Osteoblast (primary cell): ENCODE data around the gene ABLIM2. TPM values are rescaled to one million over a fixed set of nuclear protein-coding genes. Genes with fewer than 3 reads are reported as not detected.
A peak's percentile ranks its signal among the peaks of the same experiment; 100 is the strongest.

Source experiments
- DNase-seq: peaks from one replicate; pipeline ENCODE4 v3.0.0; 2011; ENCODE audit warnings: low spot score, mixed read lengths; ENCODE audit not compliant: insufficient read length; ENCODE audit errors: missing footprints
- H2AFZ ChIP-seq: 2 replicates; pipeline ENCODE4 v1.6.0; 2011; ENCODE audit warnings: mild to moderate bottlenecking, low read length
- H3K27ac ChIP-seq: 2 replicates; pipeline ENCODE4 v1.5.1; 2011; ENCODE audit warnings: mild to moderate bottlenecking, low read depth, low read length, moderate library complexity
- H3K27me3 ChIP-seq: 2 replicates; pipeline ENCODE4 v1.6.0; 2012; ENCODE audit warnings: mild to moderate bottlenecking, control low read depth, inconsistent platforms, low read length, moderate library complexity; ENCODE audit not compliant: insufficient read depth
- H3K36me3 ChIP-seq: 2 replicates; pipeline ENCODE4 v1.5.1; 2011; ENCODE audit warnings: mild to moderate bottlenecking, low read length, control low read depth, moderate library complexity; ENCODE audit not compliant: insufficient read depth
- H3K4me1 ChIP-seq: 2 replicates; pipeline ENCODE4 v1.5.1; 2011; ENCODE audit warnings: mild to moderate bottlenecking, low read length, control low read depth, moderate library complexity; ENCODE audit not compliant: insufficient read depth
- H3K4me2 ChIP-seq: 2 replicates; pipeline ENCODE4 v1.6.0; 2011; ENCODE audit warnings: mild to moderate bottlenecking, low read length; ENCODE audit not compliant: insufficient read depth
- H3K4me3 ChIP-seq: fragments of 200-600 bp; sonication (generic); 3 replicates; pipeline ENCODE4 v1.5.1; 2012; ENCODE audit warnings: mild to moderate bottlenecking, low read length, inconsistent platforms; ENCODE audit not compliant: insufficient read depth
- H3K79me2 ChIP-seq: 2 replicates; pipeline ENCODE4 v1.6.0; 2012; ENCODE audit warnings: mild to moderate bottlenecking, low read length, control low read depth, inconsistent platforms; ENCODE audit not compliant: insufficient read depth
- H3K9me3 ChIP-seq: 2 replicates; pipeline ENCODE4 v1.5.1; 2011; ENCODE audit warnings: low read depth, low read length, control low read depth
- H4K20me1 ChIP-seq: 2 replicates; pipeline ENCODE4 v1.6.0; 2012; ENCODE audit warnings: mild to moderate bottlenecking, low read length, control low read depth; ENCODE audit not compliant: insufficient read depth
- total RNA-seq: library from RNA; depleted of rRNA; stranded (reverse); fragments of >200 nt; gene quantifications from 2 replicates; pipeline ENCODE4 v1.2.3, GENCODE V29; 2012
- TF ChIP-seq, protein P1 (sequence below): IDR thresholded peaks from 2 replicates; pipeline ENCODE4 v1.5.1; 2011; ENCODE audit warnings: mild to moderate bottlenecking, low read depth, low read length, moderate library complexity; ENCODE audit errors: extremely low read depth

The ABLIM2 gene
- total RNA-seq, 1 donor, result 0.36 TPM

DNA sequence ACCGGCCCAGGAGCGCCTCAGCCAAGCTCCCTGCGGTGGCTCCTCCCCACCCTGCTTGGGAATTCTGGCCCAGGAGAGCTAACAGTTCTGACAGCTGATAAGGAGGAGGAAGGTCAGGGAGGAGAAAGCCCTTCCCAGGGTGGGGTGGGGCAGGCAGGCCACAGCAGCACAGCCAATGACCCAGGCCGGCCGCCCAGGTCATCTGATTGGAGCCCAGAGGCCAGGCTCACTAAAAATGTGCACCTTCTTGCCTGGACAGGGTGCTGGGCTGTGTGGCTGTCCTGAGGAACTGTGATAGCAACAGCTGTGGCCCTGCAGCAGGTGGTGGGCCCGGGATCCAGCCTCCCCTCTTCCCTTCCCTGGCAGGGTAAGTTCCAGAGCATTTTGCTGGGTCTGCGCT, 23.2 kb upstream of the ABLIM2 start:
- Histone ChIP-seq H3K27me3 (no peaks in the 10 kb centered on the region), H3K9me3 (no peaks in the 10 kb centered on the region), H3K4me2 (no peak overlapping the region), H3K4me3 (no peak overlapping the region), H3K27ac (no peak overlapping the region), H3K79me2 (no peaks in the 10 kb centered on the region), H3K36me3 (no peaks in the 10 kb centered on the region), H2AFZ (no peak overlapping the region), H4K20me1 (no peaks in the 10 kb centered on the region), H3K4me1 (peaks cover 35% of the 10 kb centered on the region)
- TF ChIP-seq, protein P1, sequence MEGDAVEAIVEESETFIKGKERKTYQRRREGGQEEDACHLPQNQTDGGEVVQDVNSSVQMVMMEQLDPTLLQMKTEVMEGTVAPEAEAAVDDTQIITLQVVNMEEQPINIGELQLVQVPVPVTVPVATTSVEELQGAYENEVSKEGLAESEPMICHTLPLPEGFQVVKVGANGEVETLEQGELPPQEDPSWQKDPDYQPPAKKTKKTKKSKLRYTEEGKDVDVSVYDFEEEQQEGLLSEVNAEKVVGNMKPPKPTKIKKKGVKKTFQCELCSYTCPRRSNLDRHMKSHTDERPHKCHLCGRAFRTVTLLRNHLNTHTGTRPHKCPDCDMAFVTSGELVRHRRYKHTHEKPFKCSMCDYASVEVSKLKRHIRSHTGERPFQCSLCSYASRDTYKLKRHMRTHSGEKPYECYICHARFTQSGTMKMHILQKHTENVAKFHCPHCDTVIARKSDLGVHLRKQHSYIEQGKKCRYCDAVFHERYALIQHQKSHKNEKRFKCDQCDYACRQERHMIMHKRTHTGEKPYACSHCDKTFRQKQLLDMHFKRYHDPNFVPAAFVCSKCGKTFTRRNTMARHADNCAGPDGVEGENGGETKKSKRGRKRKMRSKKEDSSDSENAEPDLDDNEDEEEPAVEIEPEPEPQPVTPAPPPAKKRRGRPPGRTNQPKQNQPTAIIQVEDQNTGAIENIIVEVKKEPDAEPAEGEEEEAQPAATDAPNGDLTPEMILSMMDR, result no peak
- DNase-seq, result peak; percentile 46

DNA sequence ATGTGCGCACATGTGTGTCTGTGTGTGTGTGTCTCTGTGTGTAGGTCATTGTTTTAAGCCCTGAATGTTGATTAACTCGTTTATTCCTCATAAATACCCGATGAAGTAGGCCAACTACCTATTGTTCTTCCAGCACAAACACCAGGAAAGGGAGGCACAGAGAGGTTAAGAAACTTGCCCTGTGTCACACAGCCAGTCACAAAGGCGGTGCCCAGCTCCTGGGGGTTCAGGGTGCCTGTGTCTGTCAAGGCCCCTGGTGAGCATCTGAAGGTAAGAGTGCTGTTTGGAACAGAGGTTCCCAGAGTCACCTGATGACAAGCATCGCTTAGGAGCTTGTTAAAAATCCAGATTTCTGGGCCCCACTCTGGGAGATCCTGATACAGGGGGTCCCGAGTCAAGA, 22.5 kb upstream of the ABLIM2 start:
- peaks cover under 1% of the 10 kb centered on the region for H3K27me3 ChIP-seq
- H4K20me1 ChIP-seq, result no peaks in the 10 kb centered on the region
- no peaks in the 10 kb centered on the region for H3K79me2 ChIP-seq
- H3K4me1 ChIP-seq, result peaks cover 32% of the 10 kb centered on the region
- no peak overlapping the region for H3K4me2 ChIP-seq
- no peak overlapping the region for H3K27ac ChIP-seq
- H3K36me3 ChIP-seq, result no peaks in the 10 kb centered on the region
- no peaks in the 10 kb centered on the region for H3K9me3 ChIP-seq
- no peak overlapping the region for H3K4me3 ChIP-seq
- TF ChIP-seq, protein P1, result no peak
- peak; percentile 14 for DNase-seq
- H2AFZ ChIP-seq, result no peak overlapping the region

DNA sequence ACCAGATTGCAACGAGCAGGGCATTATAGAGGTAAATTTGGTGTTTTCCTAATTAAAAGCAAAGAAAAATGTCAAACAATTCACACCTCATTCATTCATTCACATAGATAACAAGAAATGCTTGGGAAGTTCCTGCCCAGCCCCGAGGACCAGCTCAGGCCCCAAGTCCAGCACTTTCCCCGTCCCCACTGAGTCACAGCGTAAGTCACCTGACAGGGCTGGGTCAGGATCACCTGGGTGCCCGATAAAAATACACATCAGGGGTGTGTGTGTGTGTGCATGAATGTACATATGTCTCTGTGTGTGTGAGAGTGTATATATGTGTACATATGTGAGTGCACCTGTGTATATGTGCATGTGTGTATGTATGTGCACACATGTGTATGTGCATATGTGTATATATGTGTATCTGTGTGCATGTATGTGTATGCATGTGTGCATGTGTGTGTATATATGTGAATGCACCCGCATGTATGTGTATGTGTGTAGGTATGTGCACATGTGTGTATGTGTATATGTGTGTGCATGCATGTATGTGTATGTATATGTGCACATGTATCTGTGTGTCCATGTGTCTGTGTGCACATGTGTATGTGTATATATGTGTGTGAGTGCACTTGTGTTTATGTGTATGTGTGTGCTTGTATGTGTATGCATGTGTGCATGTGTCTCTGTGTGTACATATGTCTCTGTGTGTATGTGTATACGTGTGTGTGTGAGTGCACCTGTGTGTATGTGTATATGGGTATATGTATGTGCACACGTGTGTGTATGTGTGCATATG, 21.9 kb upstream of the ABLIM2 start:
- Histone ChIP-seq H2AFZ (no peak overlapping the region), H3K79me2 (no peaks in the 10 kb centered on the region), H3K9me3 (no peaks in the 10 kb centered on the region), H3K36me3 (no peaks in the 10 kb centered on the region), H3K27ac (no peak overlapping the region), H3K27me3 (peaks cover 5% of the 10 kb centered on the region), H3K4me2 (no peak overlapping the region), H4K20me1 (no peaks in the 10 kb centered on the region), H3K4me3 (no peak overlapping the region), H3K4me1 (peaks cover 25% of the 10 kb centered on the region)
- TF ChIP-seq, protein P1, result no peak
- no peak for DNase-seq

DNA sequence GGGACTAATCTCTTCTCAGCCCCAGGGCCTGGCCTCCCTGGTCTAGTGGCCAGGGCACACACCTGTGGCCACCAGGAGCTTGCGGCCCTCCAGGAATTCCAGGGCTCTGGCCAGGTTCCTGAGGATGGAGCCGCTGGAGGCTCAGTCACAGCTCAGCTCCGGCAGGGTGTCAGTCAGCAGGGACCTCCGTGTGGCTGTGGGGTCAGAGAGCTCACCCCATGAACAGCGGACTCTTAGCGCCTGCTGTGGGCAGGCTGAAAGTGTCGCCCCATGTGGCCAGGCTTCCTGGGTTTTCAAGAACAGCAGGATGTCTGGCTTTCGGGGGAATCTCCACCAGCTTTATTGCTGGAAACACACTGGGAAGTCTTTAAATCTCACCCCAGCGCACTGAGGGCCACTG, 21.2 kb upstream of the ABLIM2 start:
- no peaks in the 10 kb centered on the region for H3K36me3 ChIP-seq
- no peaks in the 10 kb centered on the region for H3K9me3 ChIP-seq
- peaks cover 18% of the 10 kb centered on the region for H3K4me1 ChIP-seq
- TF ChIP-seq, protein P1, result no peak
- no peak overlapping the region for H3K27ac ChIP-seq
- H3K4me2 ChIP-seq, result no peak overlapping the region
- DNase-seq, result peak; percentile 63
- H4K20me1 ChIP-seq, result no peaks in the 10 kb centered on the region
- H3K79me2 ChIP-seq, result no peaks in the 10 kb centered on the region
- H3K27me3 ChIP-seq, result peaks cover 5% of the 10 kb centered on the region
- H2AFZ ChIP-seq, result no peak overlapping the region
- H3K4me3 ChIP-seq, result no peak overlapping the region
